Endothelial cell of umbilical vein (primary cell): Measurements from ENCODE around the gene DMD.

Experiments
- CTCF ChIP-seq, 2 donors: IDR thresholded peaks; 1 replicate in 1 of 2; 2 replicates in 1 of 2; pipeline ENCODE4 v1.5.1; 2011; ENCODE audit warnings: low read length in 2 of 2, mild to moderate bottlenecking in 2 of 2, moderate library complexity in 2 of 2, control low read depth in 1 of 2, inconsistent platforms in 1 of 2, low read depth in 1 of 2; ENCODE audit not compliant: insufficient read depth in 1 of 2; ENCODE audit errors: extremely low read depth in 1 of 2
- EZH2 ChIP-seq: IDR thresholded peaks from 2 replicates; pipeline ENCODE4 v1.6.1; 2012; ENCODE audit warnings: borderline replicate concordance, low read depth, mild to moderate bottlenecking, moderate library complexity, low read length, inconsistent platforms; ENCODE audit not compliant: severe bottlenecking
- FOS ChIP-seq: IDR thresholded peaks from 2 replicates; pipeline ENCODE4 v1.6.1; 2011; ENCODE audit warnings: mild to moderate bottlenecking, low read length, moderate library complexity, borderline replicate concordance; ENCODE audit not compliant: insufficient read depth
- JUN ChIP-seq: IDR thresholded peaks from 2 replicates; pipeline ENCODE4 v1.6.1; 2011; ENCODE audit warnings: borderline replicate concordance, low read depth; ENCODE audit not compliant: insufficient read length, insufficient read depth
- MAX ChIP-seq: IDR thresholded peaks from 2 replicates; pipeline ENCODE4 v1.6.1; 2011; ENCODE audit not compliant: insufficient read depth, insufficient read length
- MYC ChIP-seq: IDR thresholded peaks from one replicate; pipeline ENCODE4 v1.6.1; 2011; ENCODE audit warnings: mild to moderate bottlenecking, low read depth, low read length
- POLR2A ChIP-seq: IDR thresholded peaks from 2 replicates; pipeline ENCODE4 v1.6.1; 2012; ENCODE audit warnings: low read depth, mild to moderate bottlenecking, control low read depth, low read length
- POLR2AphosphoS5 ChIP-seq: IDR thresholded peaks from 2 replicates; pipeline ENCODE4 v1.6.1; 2012; ENCODE audit warnings: low read depth, mild to moderate bottlenecking, control low read depth, low read length, moderate library complexity; ENCODE audit not compliant: insufficient read depth

GRCh38 chrX:31934015-31934414 is 1277.3 kb downstream of the DMD start:
- TF ChIP-seq EZH2 (no peak), FOS (no peak), CTCF (IDR thresholded peaks at IDR 0.05; ENCODE audit: extremely low read depth in 1 of 2, insufficient read depth in 1 of 2, low read depth in 1 of 2, low read length in 2 of 2) (no peak), POLR2AphosphoS5 (no peak), POLR2A (no peak), JUN (no peak), MAX (no peak), MYC (no peak)
